Fibroblast of pulmonary artery (primary cell): ENCODE measurements around the gene RIBC1.

Experiments
- DNase-seq: peaks from one replicate; pipeline ENCODE4 v3.0.0-alpha.2; 2010; ENCODE audit warnings: low read depth
- H3K4me3 ChIP-seq: replicated peaks from 2 replicates; pipeline ENCODE4 v1.5.1; 2011; ENCODE audit warnings: low read depth, mild to moderate bottlenecking, control low read depth, low read length, moderate library complexity
- CTCF ChIP-seq: IDR thresholded peaks from 2 replicates; pipeline ENCODE4 v1.5.1; 2011; ENCODE audit warnings: mild to moderate bottlenecking, control low read depth, low read length, inconsistent platforms; ENCODE audit errors: missing control alignments

Gene RIBC1

GRCh38 chrX:53379008-53379710, 43.5 kb upstream of the RIBC1 start:
- DNase-seq, result no peak
- no peak for TF ChIP-seq CTCF
- no peak overlapping the region for H3K4me3 ChIP-seq

- no peak for TF ChIP-seq CTCF
These were observed 42.9 kb upstream of the RIBC1 start for GRCh38 chrX:53379747-53380146.

GRCh38 chrX:53383376-53384076, 39.1 kb upstream of the RIBC1 start:
- H3K4me3 ChIP-seq, result no peak overlapping the region
- no peak for TF ChIP-seq CTCF
- DNase-seq, result no peak

More at GRCh38 chrX:53379747-53380146, 42.9 kb upstream of the RIBC1 start:
- DNase-seq, result no peak
- no peak overlapping the region for H3K4me3 ChIP-seq

- no peak overlapping the region for H3K4me3 ChIP-seq
- TF ChIP-seq CTCF, result no peak
- no peak for DNase-seq
These were observed 26.9 kb upstream of the RIBC1 start for GRCh38 chrX:53395605-53396298.

- TF ChIP-seq CTCF, result no peak
- no peak overlapping the region for H3K4me3 ChIP-seq
- DNase-seq, result no peak
These were observed 24.5 kb upstream of the RIBC1 start for GRCh38 chrX:53398216-53398615.

GRCh38 chrX:53403535-53403934, 19.1 kb upstream of the RIBC1 start:
- DNase-seq, result no peak
- TF ChIP-seq CTCF, result no peak
- H3K4me3 ChIP-seq, result no peak overlapping the region
